ENCODE measurements around the gene RNF151. TPM values are rescaled to one million over a fixed set of nuclear protein-coding genes. Genes with fewer than 3 reads are reported as not detected.
"Not testable (repeated sequence)": the region's sequence is repeated elsewhere in the genome, so short reads cannot be mapped to it uniquely, and the experiment has no call there.

RNF151 gene
- total RNA-seq, 6 experiments from 2014 or later: not detected

DNA sequence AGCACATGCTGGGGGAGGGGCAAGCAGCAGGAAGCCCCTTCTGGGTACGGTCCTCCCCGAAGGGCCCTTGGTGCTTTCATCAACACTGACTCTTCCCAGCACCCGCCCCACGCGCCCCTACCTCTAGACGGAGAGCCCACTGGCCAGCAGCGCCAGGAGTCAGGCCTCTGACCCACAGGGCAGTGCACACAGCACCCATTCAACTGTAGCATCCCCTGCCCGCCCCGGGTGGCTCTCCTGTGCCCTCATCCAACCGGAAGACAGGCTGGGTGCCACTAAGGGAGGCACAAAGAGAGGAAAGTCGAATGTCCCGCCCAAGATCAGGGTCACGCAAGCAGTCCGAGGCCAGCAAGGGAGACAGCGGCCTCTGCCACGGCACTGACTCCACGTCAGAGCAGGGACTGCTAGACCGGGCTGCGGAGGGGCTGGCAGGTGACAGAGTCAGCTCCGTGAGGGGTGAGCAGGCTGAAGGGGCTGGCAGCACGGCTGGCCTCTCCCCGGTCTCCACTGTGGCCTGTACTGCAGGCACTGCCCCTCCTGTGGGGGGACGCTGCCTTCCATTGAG lies 33.5 kb upstream of the RNF151 start:
- DNase-seq: no peak
- Mint-ChIP-seq H3K4me3 (no peak overlapping the region), H3K27ac (no peak overlapping the region), H3K4me1 (ENCODE audit: low read depth) (0 out of 2 replicates have a peak, but pooled peaks cover 5% of the 10 kb centered on the region), H3K36me3 (ENCODE audit: low read depth) (no peaks in the 10 kb centered on the region; the same call in 1 of the 2 replicates), H3K9me3 (no peaks in the 10 kb centered on the region), H3K27me3 (ENCODE audit: insufficient read depth) (peaks cover 6% of the 10 kb centered on the region; the same call in 1 of the 2 replicates)
- TF ChIP-seq, protein P1, sequence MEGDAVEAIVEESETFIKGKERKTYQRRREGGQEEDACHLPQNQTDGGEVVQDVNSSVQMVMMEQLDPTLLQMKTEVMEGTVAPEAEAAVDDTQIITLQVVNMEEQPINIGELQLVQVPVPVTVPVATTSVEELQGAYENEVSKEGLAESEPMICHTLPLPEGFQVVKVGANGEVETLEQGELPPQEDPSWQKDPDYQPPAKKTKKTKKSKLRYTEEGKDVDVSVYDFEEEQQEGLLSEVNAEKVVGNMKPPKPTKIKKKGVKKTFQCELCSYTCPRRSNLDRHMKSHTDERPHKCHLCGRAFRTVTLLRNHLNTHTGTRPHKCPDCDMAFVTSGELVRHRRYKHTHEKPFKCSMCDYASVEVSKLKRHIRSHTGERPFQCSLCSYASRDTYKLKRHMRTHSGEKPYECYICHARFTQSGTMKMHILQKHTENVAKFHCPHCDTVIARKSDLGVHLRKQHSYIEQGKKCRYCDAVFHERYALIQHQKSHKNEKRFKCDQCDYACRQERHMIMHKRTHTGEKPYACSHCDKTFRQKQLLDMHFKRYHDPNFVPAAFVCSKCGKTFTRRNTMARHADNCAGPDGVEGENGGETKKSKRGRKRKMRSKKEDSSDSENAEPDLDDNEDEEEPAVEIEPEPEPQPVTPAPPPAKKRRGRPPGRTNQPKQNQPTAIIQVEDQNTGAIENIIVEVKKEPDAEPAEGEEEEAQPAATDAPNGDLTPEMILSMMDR (IDR thresholded peaks at IDR 0.05): no peak

DNA sequence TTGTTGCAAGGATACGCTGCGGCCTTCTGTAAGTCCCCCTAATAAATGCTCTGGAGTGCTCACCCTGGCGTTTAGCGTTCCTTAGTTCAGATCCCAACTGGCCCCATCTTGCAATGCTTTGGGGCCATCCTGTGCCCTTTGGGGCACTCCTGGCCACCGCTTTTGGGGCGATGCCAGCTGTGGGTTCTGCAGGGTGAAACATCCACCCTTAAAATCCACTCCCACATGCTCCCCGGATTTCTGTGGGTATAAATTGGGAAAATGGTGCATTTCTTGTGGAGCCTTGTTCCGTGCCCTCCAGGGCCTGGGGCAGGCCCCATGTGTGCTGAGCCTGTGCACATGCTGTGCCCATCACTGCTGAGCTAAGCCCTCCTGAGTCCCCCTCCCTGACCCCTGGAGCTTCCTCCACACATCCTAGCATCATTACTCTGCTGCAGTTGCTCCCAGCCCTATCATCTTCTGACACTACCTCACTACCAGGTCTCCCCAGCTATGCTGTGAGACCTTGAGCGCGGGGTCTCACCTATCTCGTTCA lies 29.6 kb upstream of the RNF151 start:
- Mint-ChIP-seq H3K4me3 (no peak overlapping the region), H3K4me1 (ENCODE audit: low read depth) (peaks cover 8% of the 10 kb centered on the region), H3K27me3 (ENCODE audit: insufficient read depth) (no peaks in the 10 kb centered on the region), H3K36me3 (ENCODE audit: low read depth) (no peaks in the 10 kb centered on the region; the same call in 1 of the 2 replicates), H3K9me3 (no peaks in the 10 kb centered on the region), H3K27ac (no peak overlapping the region)
- TF ChIP-seq, protein P1 (IDR thresholded peaks at IDR 0.05): no peak
- no peak for DNase-seq

DNA sequence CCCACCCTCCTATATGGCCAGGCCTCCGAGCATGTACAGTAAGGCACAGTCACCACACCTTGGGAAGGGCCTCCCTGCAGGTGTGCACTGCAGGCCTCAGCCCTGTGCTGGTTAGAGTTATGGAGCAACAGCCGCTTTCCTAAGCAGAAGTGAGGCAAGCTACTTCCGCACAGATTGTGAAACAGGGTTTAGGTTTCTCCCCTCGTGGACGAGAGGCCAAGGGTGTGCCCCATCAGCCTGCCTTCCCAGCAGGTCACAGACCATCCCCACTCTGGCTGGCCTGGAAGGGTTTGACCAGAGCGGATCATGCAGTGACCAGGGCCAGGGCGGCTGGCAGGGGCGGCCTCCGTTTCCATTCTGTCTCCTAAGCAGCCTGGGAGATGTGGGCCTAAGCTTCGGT lies 28.3 kb upstream of the RNF151 start:
- Mint-ChIP-seq H3K27ac (no peak overlapping the region), H3K36me3 (ENCODE audit: low read depth) (no peaks in the 10 kb centered on the region; the same call in 1 of the 2 replicates), H3K4me3 (no peak overlapping the region), H3K4me1 (ENCODE audit: low read depth) (peaks cover 9% of the 10 kb centered on the region), H3K27me3 (ENCODE audit: insufficient read depth) (peaks cover 2% of the 10 kb centered on the region; the same call in 1 of the 2 replicates), H3K9me3 (no peaks in the 10 kb centered on the region)
- no peak for DNase-seq
- TF ChIP-seq, protein P1 (IDR thresholded peaks at IDR 0.05): no peak

DNA sequence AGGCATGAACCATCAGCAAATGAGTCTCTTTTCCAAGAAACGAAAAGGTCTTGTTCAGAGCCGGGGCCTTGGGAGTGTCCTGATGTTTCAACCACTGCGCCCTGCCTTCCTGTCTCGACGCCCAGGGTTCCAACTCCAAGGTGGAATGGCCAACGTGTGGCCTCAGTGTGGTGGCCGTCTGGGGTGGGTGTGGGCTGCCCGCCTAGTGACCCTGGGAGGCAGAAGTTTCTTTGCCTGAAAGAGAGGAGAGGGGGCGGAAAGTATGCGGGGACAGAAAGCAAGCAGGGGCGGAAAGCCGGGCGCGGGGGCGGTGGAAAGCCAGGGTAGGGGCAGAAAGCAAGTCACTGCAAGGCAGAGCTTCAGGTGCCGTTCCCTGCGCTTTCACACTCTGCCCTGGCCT lies 27.7 kb upstream of the RNF151 start:
- Mint-ChIP-seq H3K27me3 (ENCODE audit: insufficient read depth) (peaks cover 2% of the 10 kb centered on the region; the same call in 1 of the 2 replicates), H3K9me3 (no peaks in the 10 kb centered on the region), H3K36me3 (ENCODE audit: low read depth) (no peaks in the 10 kb centered on the region; the same call in 1 of the 2 replicates), H3K4me3 (no peak overlapping the region), H3K4me1 (ENCODE audit: low read depth) (peaks cover 9% of the 10 kb centered on the region), H3K27ac (no peak overlapping the region)
- no peak for DNase-seq
- TF ChIP-seq, protein P1 (IDR thresholded peaks at IDR 0.05): no peak

DNA sequence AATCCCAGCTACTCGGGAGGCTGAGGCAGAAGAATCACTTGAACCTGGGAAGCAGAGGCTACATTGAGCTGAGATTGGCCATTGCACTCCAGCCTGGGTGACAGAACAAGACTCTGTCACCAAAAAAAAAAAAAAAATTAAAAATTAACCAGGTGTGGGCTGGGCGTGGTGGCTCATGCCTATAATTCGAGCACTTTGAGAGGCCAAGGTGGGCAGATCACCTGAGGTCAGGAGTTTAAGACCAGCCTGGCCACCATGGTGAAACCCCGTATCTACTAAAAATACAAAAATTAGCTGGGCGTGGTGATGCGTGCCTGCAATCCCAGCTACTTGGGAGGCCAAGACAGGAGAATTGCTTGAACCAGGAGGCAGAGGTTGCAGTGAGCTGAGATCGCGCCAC lies 26.8 kb upstream of the RNF151 start:
- H3K27ac Mint-ChIP-seq; DNase-seq; H3K4me3 Mint-ChIP-seq; H3K36me3 Mint-ChIP-seq (ENCODE audit: low read depth); H3K4me1 Mint-ChIP-seq (ENCODE audit: low read depth); H3K9me3 Mint-ChIP-seq; H3K27me3 Mint-ChIP-seq (ENCODE audit: insufficient read depth): not testable (repeated sequence)

DNA sequence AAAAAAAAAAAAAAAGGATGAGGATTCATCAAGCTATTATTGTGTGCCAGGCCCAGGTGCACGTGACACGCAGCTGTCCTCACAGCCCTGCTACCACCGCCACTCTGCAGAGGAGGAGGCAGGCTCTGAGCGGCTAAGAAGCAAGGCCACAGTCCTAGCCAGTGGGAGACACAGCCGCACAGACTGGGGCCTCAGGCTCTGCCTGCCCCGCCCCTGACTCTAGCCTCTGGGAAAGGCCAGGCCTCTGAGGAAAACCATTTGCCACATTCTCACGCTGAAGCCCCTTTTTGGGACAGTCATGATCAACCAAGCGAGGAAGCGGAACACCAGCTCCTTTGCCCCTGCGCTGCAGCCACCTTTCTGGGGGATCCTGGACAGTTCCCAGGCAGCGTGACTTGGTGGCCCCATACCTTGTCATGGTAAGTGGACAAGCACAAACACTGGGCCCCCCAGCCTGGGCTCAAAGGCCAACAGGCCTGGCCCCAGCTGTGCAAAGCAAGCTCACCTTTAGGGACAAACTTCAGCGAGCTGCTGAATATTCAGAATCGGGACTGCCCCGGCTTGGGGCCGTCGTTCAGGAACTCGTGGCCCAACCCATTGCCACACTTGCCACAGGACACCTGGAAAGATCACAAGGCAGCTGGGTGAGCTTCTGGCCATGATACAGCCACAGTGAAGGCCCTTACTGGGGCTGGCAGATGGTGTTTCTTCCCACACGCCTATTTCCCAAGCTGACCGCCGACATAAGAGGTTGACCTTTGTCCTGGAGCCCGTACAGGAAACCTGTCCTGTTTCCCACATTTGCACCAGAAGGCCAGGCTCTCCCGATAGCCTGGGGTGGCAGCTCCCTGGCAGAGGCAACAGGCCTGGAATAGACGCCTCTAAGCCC lies 26.1 kb upstream of the RNF151 start:
- TF ChIP-seq, protein P1 (IDR thresholded peaks at IDR 0.05): no peak
- Mint-ChIP-seq H3K36me3 (ENCODE audit: low read depth) (no peaks in the 10 kb centered on the region; the same call in 1 of the 2 replicates), H3K4me1 (ENCODE audit: low read depth) (peaks cover 9% of the 10 kb centered on the region), H3K9me3 (no peaks in the 10 kb centered on the region), H3K27me3 (ENCODE audit: insufficient read depth) (peaks cover 2% of the 10 kb centered on the region), H3K4me3 (no peak overlapping the region), H3K27ac (no peak overlapping the region)
- DNase-seq: no peak

Data from HFFc6 (cell line).